ENCODE measurements around the gene ACSL4. TPM values are rescaled to one million over a fixed set of nuclear protein-coding genes. Genes with fewer than 3 reads are reported as not detected.

The ACSL4 gene
- total RNA-seq, 3 donors from 2014 or later (not counting 1 experiment from before 2014, with no cell fraction given), result 19.8 to 28.4 (median 21.7) TPM

DNA sequence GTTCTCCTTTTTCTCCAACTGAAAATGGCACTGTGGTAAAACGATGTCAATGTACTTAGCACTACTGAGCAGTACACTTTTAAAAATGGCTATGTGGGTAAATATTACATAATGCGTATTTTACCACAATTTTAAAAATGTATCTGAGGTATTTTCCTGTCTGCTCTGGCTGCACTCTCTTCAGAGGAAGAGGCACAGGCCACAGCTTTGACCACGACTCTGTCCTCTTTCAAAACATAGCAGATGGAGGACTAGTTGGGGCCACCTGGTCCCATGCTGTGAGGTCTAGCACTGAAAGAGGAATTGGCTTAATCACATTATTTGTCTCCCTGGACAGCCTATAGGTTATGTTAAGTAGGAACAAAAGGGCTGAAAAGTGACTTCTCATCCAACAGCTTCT lies 113.3 kb downstream of the ACSL4 start:
- no peaks in the 10 kb centered on the region for H3K9me3 ChIP-seq (ENCODE audit: control insufficient read depth, insufficient read depth, low read length)
- H3K4me3 ChIP-seq (ENCODE audit: low read length), result no peak overlapping the region
- H3K27me3 Mint-ChIP-seq (ENCODE audit: low read depth in 2 of 2), result no peaks in the 10 kb centered on the region
- H3K4me1 ChIP-seq (ENCODE audit: control insufficient read depth, insufficient read depth, low read length), result peaks cover 7% of the 10 kb centered on the region
- intact Hi-C loops (cut with micrococcal nuclease), result no loop called here
- H3K36me3 Mint-ChIP-seq, result no peaks in the 10 kb centered on the region
- WGBS (ENCODE audit: insufficient coverage), result 0% methylated on average over 1 of the region's 3 CpGs
- DNase-seq, result no peak
- no peaks in the 10 kb centered on the region for H3K27me3 ChIP-seq (ENCODE audit: control insufficient read depth, insufficient read depth, low read length)
- peak overlapping the region; percentile 14 for H3K4me3 Mint-ChIP-seq
- H3K36me3 ChIP-seq (ENCODE audit: control insufficient read depth, insufficient read depth, low read length), result no peaks in the 10 kb centered on the region
- H3K27ac ChIP-seq (ENCODE audit: low read length), result peak overlapping the region; percentile 30
- peak overlapping the region; percentile 62 to 67 for H3K27ac Mint-ChIP-seq
- H3K4me1 Mint-ChIP-seq, result peaks cover 20 to 32% of the 10 kb centered on the region in 2 donors
- H3K9me3 Mint-ChIP-seq, result no peaks in the 10 kb centered on the region
- ATAC-seq, result peak; percentile 24 to 68 (median 39)
- TF ChIP-seq, protein P1, sequence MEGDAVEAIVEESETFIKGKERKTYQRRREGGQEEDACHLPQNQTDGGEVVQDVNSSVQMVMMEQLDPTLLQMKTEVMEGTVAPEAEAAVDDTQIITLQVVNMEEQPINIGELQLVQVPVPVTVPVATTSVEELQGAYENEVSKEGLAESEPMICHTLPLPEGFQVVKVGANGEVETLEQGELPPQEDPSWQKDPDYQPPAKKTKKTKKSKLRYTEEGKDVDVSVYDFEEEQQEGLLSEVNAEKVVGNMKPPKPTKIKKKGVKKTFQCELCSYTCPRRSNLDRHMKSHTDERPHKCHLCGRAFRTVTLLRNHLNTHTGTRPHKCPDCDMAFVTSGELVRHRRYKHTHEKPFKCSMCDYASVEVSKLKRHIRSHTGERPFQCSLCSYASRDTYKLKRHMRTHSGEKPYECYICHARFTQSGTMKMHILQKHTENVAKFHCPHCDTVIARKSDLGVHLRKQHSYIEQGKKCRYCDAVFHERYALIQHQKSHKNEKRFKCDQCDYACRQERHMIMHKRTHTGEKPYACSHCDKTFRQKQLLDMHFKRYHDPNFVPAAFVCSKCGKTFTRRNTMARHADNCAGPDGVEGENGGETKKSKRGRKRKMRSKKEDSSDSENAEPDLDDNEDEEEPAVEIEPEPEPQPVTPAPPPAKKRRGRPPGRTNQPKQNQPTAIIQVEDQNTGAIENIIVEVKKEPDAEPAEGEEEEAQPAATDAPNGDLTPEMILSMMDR (IDR thresholded peaks at IDR 0.05), result no peak

- ATAC-seq (no peak), DNase-seq (no peak)
- Mint-ChIP-seq H3K27ac (no peak overlapping the region), H3K36me3 (no peaks in the 10 kb centered on the region), H3K9me3 (no peaks in the 10 kb centered on the region), H3K4me3 (no peak overlapping the region), H3K4me1 (peaks cover 8 to 14% of the 10 kb centered on the region in 2 donors), H3K27me3 (ENCODE audit: low read depth in 2 of 2) (no peaks in the 10 kb centered on the region)
- H3K4me3 ChIP-seq (ENCODE audit: low read length), result no peak overlapping the region
- 99% methylated on average over 5 of the region's 6 CpGs for WGBS (ENCODE audit: insufficient coverage)
- no peaks in the 10 kb centered on the region for H3K27me3 ChIP-seq (ENCODE audit: control insufficient read depth, insufficient read depth, low read length)
- H3K36me3 ChIP-seq (ENCODE audit: control insufficient read depth, insufficient read depth, low read length), result no peaks in the 10 kb centered on the region
- intact Hi-C loops (cut with micrococcal nuclease), result no loop called here
- peaks cover 7% of the 10 kb centered on the region for H3K4me1 ChIP-seq (ENCODE audit: control insufficient read depth, insufficient read depth, low read length)
- H3K9me3 ChIP-seq (ENCODE audit: control insufficient read depth, insufficient read depth, low read length), result no peaks in the 10 kb centered on the region
- no peak overlapping the region for H3K27ac ChIP-seq (ENCODE audit: low read length)
- TF ChIP-seq, protein P1 (IDR thresholded peaks at IDR 0.05), result no peak
Measured at GRCh38 chrX:109614951-109615350, 118.1 kb downstream of the ACSL4 start.

GRCh38 chrX:109601486-109601885 lies 131.6 kb downstream of the ACSL4 start:
- DNase-seq (peak in 1 of 2 donors; percentile 2), ATAC-seq (peak; percentile 57 to 86 (median 80))
- Mint-ChIP-seq H3K9me3 (peaks cover 2 to 3% of the 10 kb centered on the region in 2 donors), H3K27ac (peak overlapping the region; percentile 79 to 87), H3K27me3 (ENCODE audit: low read depth in 2 of 2) (peaks cover 0 to 8% of the 10 kb centered on the region in 2 donors), H3K4me3 (peak overlapping the region; percentile 79), H3K4me1 (peaks cover 30 to 36% of the 10 kb centered on the region in 2 donors), H3K36me3 (no peaks in the 10 kb centered on the region)
- Histone ChIP-seq H3K36me3 (ENCODE audit: control insufficient read depth, insufficient read depth, low read length) (no peaks in the 10 kb centered on the region), H3K27me3 (ENCODE audit: control insufficient read depth, insufficient read depth, low read length) (no peaks in the 10 kb centered on the region), H3K4me1 (ENCODE audit: control insufficient read depth, insufficient read depth, low read length) (peaks cover 22% of the 10 kb centered on the region), H3K9me3 (ENCODE audit: control insufficient read depth, insufficient read depth, low read length) (no peaks in the 10 kb centered on the region), H3K4me3 (ENCODE audit: low read length) (peak overlapping the region; percentile 20), H3K27ac (ENCODE audit: low read length) (peak overlapping the region; percentile 80)
- TF ChIP-seq, protein P1 (IDR thresholded peaks at IDR 0.05), result no peak
- intact Hi-C loops (cut with micrococcal nuclease), result no loop called here
- WGBS (ENCODE audit: insufficient coverage), result 26% methylated on average over 5 of the region's 5 CpGs

- Histone ChIP-seq H3K27ac (ENCODE audit: low read length) (peak overlapping the region; percentile 80), H3K4me1 (ENCODE audit: control insufficient read depth, insufficient read depth, low read length) (peaks cover 22% of the 10 kb centered on the region), H3K27me3 (ENCODE audit: control insufficient read depth, insufficient read depth, low read length) (no peaks in the 10 kb centered on the region), H3K9me3 (ENCODE audit: control insufficient read depth, insufficient read depth, low read length) (no peaks in the 10 kb centered on the region), H3K36me3 (ENCODE audit: control insufficient read depth, insufficient read depth, low read length) (no peaks in the 10 kb centered on the region), H3K4me3 (ENCODE audit: low read length) (no peak overlapping the region)
- peaks cover 30 to 36% of the 10 kb centered on the region in 2 donors for H3K4me1 Mint-ChIP-seq
- WGBS (ENCODE audit: insufficient coverage), result 11% methylated on average over 16 of the region's 16 CpGs
- TF ChIP-seq, protein P1 (IDR thresholded peaks at IDR 0.05), result no peak
- no peaks in the 10 kb centered on the region for H3K9me3 Mint-ChIP-seq
- peak overlapping the region; percentile 79 to 87 for H3K27ac Mint-ChIP-seq
- H3K36me3 Mint-ChIP-seq, result no peaks in the 10 kb centered on the region
- no peak for DNase-seq
- peak overlapping the region; percentile 79 for H3K4me3 Mint-ChIP-seq
- ATAC-seq, result peak in 2 of 3 donors; percentile 35 to 45
- intact Hi-C loops (cut with micrococcal nuclease), result no loop called here
- peaks cover 0 to 8% of the 10 kb centered on the region in 2 donors for H3K27me3 Mint-ChIP-seq (ENCODE audit: low read depth in 2 of 2)
Measured at GRCh38 chrX:109600237-109600651, 132.8 kb downstream of the ACSL4 start.

Data from natural killer cell (primary cell).